Measurements from ENCODE around the gene MDK. TPM values are rescaled to one million over a fixed set of nuclear protein-coding genes. Genes with fewer than 3 reads are reported as not detected.
A peak's percentile ranks its signal among the peaks of the same experiment; 100 is the strongest.

Gene MDK
- total RNA-seq, 1 donor from 2014 or later, result 600 TPM

GRCh38 chr11:46373787-46374740, 7.4 kb upstream of the MDK start:
- peak overlapping the region; percentile 52 for H3K4me3 Mint-ChIP-seq
- no peak for DNase-seq (ENCODE audit: low spot score)

GRCh38 chr11:46374815-46375214, 6.7 kb upstream of the MDK start:
- TF ChIP-seq CTCF (IDR thresholded peaks at IDR 0.05), result no peak
- no peak for TF ChIP-seq EZH2phosphoT487 (IDR thresholded peaks at IDR 0.05)
- TF ChIP-seq EZH2 (IDR thresholded peaks at IDR 0.05), result no peak
- H3K9me3 ChIP-seq (ENCODE audit: low read depth), result no peaks in the 10 kb centered on the region
- no peak overlapping the region for H3K27ac Mint-ChIP-seq
- no peaks in the 10 kb centered on the region for H3K79me2 ChIP-seq (ENCODE audit: low read depth)
- H4K20me1 ChIP-seq (ENCODE audit: low read depth), result peaks cover 23% of the 10 kb centered on the region
- H3K36me3 Mint-ChIP-seq, result peaks cover 11% of the 10 kb centered on the region
- DNase-seq (ENCODE audit: low spot score), result no peak
- peaks cover 4% of the 10 kb centered on the region for H3K27me3 Mint-ChIP-seq (ENCODE audit: insufficient read depth, low read depth)
- H3K9me3 Mint-ChIP-seq, result no peaks in the 10 kb centered on the region
- no peak overlapping the region for H2AFZ ChIP-seq (replicated peaks)
- peaks cover 17% of the 10 kb centered on the region for H3F3A ChIP-seq (ENCODE audit: low read depth)
- H3K4me1 Mint-ChIP-seq, result peaks cover 10% of the 10 kb centered on the region
- H3K4me1 ChIP-seq, result peaks cover 11% of the 10 kb centered on the region
- no peak overlapping the region for H3K4me2 ChIP-seq
- H3K36me3 ChIP-seq, result no peaks in the 10 kb centered on the region
- no peak overlapping the region for H3K9ac ChIP-seq
- no peak overlapping the region for H3K4me3 ChIP-seq
- H3K4me3 Mint-ChIP-seq, result no peak overlapping the region
- H3K27me3 ChIP-seq, result no peaks in the 10 kb centered on the region
- H3K27ac ChIP-seq, result no peak overlapping the region

More at GRCh38 chr11:46373787-46374740, 7.4 kb upstream of the MDK start:
- Mint-ChIP-seq H3K9me3 (no peaks in the 10 kb centered on the region), H3K27ac (no peak overlapping the region), H3K4me1 (peaks cover 12% of the 10 kb centered on the region), H3K27me3 (ENCODE audit: insufficient read depth, low read depth) (peaks cover 4% of the 10 kb centered on the region), H3K36me3 (peaks cover 11% of the 10 kb centered on the region)
- Histone ChIP-seq H3K9me3 (ENCODE audit: low read depth) (no peaks in the 10 kb centered on the region), H3K27me3 (no peaks in the 10 kb centered on the region), H4K20me1 (ENCODE audit: low read depth) (peaks cover 22% of the 10 kb centered on the region), H3K4me3 (no peak overlapping the region), H3K9ac (no peak overlapping the region), H2AFZ (replicated peaks) (no peak overlapping the region), H3F3A (ENCODE audit: low read depth) (peaks cover 10% of the 10 kb centered on the region), H3K4me2 (no peak overlapping the region), H3K4me1 (peaks cover 8% of the 10 kb centered on the region), H3K27ac (no peak overlapping the region), H3K79me2 (ENCODE audit: low read depth) (no peaks in the 10 kb centered on the region), H3K36me3 (no peaks in the 10 kb centered on the region)
- no peak for TF ChIP-seq EZH2phosphoT487 (IDR thresholded peaks at IDR 0.05)
- no peak for TF ChIP-seq CTCF (IDR thresholded peaks at IDR 0.05)
- TF ChIP-seq EZH2 (IDR thresholded peaks at IDR 0.05), result no peak

GRCh38 chr11:46375392-46376101, 5.9 kb upstream of the MDK start:
- TF ChIP-seq EZH2phosphoT487 (IDR thresholded peaks at IDR 0.05) (no peak), EZH2 (IDR thresholded peaks at IDR 0.05) (no peak), CTCF (IDR thresholded peaks at IDR 0.05) (no peak)
- Histone ChIP-seq H3K4me1 (peaks cover 10% of the 10 kb centered on the region), H3K27ac (no peak overlapping the region), H3K4me2 (no peak overlapping the region), H2AFZ (replicated peaks) (no peak overlapping the region), H4K20me1 (ENCODE audit: low read depth) (peaks cover 20% of the 10 kb centered on the region), H3K36me3 (no peaks in the 10 kb centered on the region), H3K9me3 (ENCODE audit: low read depth) (no peaks in the 10 kb centered on the region), H3F3A (ENCODE audit: low read depth) (peaks cover 24% of the 10 kb centered on the region), H3K4me3 (no peak overlapping the region), H3K9ac (no peak overlapping the region), H3K79me2 (ENCODE audit: low read depth) (no peaks in the 10 kb centered on the region), H3K27me3 (no peaks in the 10 kb centered on the region)
- DNase-seq (ENCODE audit: low spot score), result no peak
- peaks cover 11% of the 10 kb centered on the region for H3K36me3 Mint-ChIP-seq
- no peak overlapping the region for H3K4me3 Mint-ChIP-seq
- H3K27me3 Mint-ChIP-seq (ENCODE audit: insufficient read depth, low read depth), result peaks cover 4% of the 10 kb centered on the region
- no peaks in the 10 kb centered on the region for H3K9me3 Mint-ChIP-seq
- no peak overlapping the region for H3K27ac Mint-ChIP-seq
- peaks cover 7% of the 10 kb centered on the region for H3K4me1 Mint-ChIP-seq
